Aorta (tissue), 5 donors: ENCODE results near the gene CNOT1. TPM values are rescaled to one million over a fixed set of nuclear protein-coding genes. Genes with fewer than 3 reads are reported as not detected.

ENCODE experiments used
- ATAC-seq: fragments of 200-7000 bp; cut with Tn5 transposase; one replicate; pipeline ENCODE4 v1.9.1; 2022; ENCODE audit warnings: moderate library complexity; ENCODE audit not compliant: low FRiP score
- DNase-seq, 2 donors: peaks; one replicate each; pipeline ENCODE4 v3.0.0-alpha.2; 2020
- H3K27ac ChIP-seq, 2 donors: one replicate each; pipeline ENCODE4 v1.5.1; 2013; ENCODE audit warnings: low read length in 2 of 2, mild to moderate bottlenecking in 2 of 2, moderate library complexity in 2 of 2, control low read depth in 1 of 2, inconsistent platforms in 1 of 2, low read depth in 1 of 2
- H3K27me3 ChIP-seq, 2 donors: one replicate each; pipeline ENCODE4 v1.6.1; 2013; ENCODE audit warnings: control low read depth in 1 of 2, low read length in 1 of 2, mild to moderate bottlenecking in 1 of 2, moderate library complexity in 1 of 2; ENCODE audit not compliant: insufficient read depth in 2 of 2, control insufficient read depth in 1 of 2
- H3K36me3 ChIP-seq, 2 donors: one replicate each; pipeline ENCODE4 v1.6.1; 2013; ENCODE audit warnings: control low read depth in 1 of 2, low read length in 1 of 2, mild to moderate bottlenecking in 1 of 2; ENCODE audit not compliant: insufficient read depth in 2 of 2, control insufficient read depth in 1 of 2
- H3K4me1 ChIP-seq, 2 donors: one replicate each; pipeline ENCODE4 v1.6.1; 2013; ENCODE audit warnings: low read length in 2 of 2, control low read depth in 1 of 2, mild to moderate bottlenecking in 1 of 2, moderate library complexity in 1 of 2; ENCODE audit not compliant: insufficient read depth in 2 of 2, control insufficient read depth in 1 of 2
- H3K4me3 ChIP-seq, 2 donors: one replicate each; pipeline ENCODE4 v1.5.1; 2013; ENCODE audit warnings: low read length in 2 of 2, control low read depth in 1 of 2, mild to moderate bottlenecking in 1 of 2
- H3K9me3 ChIP-seq: one replicate; pipeline ENCODE4 v1.6.1; 2013; ENCODE audit warnings: mild to moderate bottlenecking, low read length; ENCODE audit not compliant: control insufficient read depth
- WGBS, 2 donors: extraction: QIAGEN DNeasy Blood & Tissue Kit; methylation state at CpG; one replicate each; pipeline ENCODE4 v1.1.7; 2013; 5-methylcytosine and 5-hydroxymethylcytosine counted together
- intact Hi-C, 2 donors: fragments of 100-400 bp; cut with DNase I; formaldehyde crosslinking; loops; one replicate each; pipeline versions ENCODE4 v1.14.2 to v1.15.0; 2022
- polyA plus RNA-seq, 2 donors: library from polyadenylated mRNA; stranded (reverse); fragments of 200-250 nt; gene quantifications; one replicate each; pipeline ENCODE4 v1.2.3, GENCODE V29; 2013
- total RNA-seq, 2 donors: library from RNA; stranded (reverse); fragmentation: NEBNext Ultra II Directional; extraction: Animal tissue kit (Norgen Biotek cat#: 25700); gene quantifications; one replicate each; pipeline ENCODE4 v1.2.1, GENCODE V29; 2021
- donor health status: healthy with polysubstance abuse.
- donor health status: Bipolar disorder and iron deficiency.
- donor health status: DM: no; HTN: no; CAD: no.
- donor health status: DM: no; HTN: no; CAD: no.
- donor health status: DM: yes; HTN: yes; CAD: no.

Gene CNOT1
- total and polyA plus RNA-seq, 4 donors = 32.6 to 124 (median 78.1) TPM

DNA sequence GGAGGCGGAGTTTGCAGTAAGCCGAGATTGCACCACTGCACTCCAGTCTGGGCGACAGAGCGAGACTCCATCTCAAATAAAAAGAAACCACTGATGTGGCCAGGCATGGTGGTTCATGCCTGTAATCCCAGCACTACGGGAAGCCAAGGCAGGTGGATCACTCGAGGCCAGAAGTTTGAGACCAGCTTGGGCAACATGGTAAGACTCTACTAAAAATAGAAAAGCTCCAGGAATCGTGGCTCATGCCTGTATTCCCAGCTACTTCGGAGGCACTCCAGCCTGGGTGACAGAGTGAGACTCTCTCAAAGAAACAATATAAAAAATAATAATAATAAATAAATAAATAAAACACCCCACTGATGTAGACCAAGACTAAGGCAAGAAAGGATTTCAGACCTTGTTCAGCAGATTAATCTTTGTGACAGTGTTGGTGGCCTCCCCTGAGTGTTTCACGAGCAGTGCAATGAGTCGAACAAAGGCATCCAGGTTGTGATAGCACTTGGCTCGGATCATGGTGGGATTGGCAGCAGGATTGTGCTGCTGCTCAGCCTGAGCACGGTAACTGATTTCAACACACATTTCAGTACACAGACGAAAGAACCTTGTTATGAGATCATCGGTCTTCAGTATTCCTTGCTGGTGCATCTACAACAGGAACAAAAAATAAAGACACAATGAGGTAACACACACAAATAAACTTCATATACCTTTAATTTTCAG is 95.7 kb downstream of the CNOT1 start:
- Histone ChIP-seq H3K4me3 (no peak overlapping the region), H3K4me1 (no peaks in the 10 kb centered on the region), H3K36me3 (peaks cover 14% of the 10 kb centered on the region in 2 donors), H3K9me3 (no peaks in the 10 kb centered on the region), H3K27ac (no peak overlapping the region), H3K27me3 (no peaks in the 10 kb centered on the region)
- DNase-seq (no peak), ATAC-seq (no peak)
- WGBS, 2 donors = 88% methylated on average over 14 of the region's 14 CpGs
- intact Hi-C loops = loop anchor here in 1 of 2 donors (10.0 kb wide), 1 partner anchor 51 kb away; no protein-coding TSS in a partner anchor

DNA sequence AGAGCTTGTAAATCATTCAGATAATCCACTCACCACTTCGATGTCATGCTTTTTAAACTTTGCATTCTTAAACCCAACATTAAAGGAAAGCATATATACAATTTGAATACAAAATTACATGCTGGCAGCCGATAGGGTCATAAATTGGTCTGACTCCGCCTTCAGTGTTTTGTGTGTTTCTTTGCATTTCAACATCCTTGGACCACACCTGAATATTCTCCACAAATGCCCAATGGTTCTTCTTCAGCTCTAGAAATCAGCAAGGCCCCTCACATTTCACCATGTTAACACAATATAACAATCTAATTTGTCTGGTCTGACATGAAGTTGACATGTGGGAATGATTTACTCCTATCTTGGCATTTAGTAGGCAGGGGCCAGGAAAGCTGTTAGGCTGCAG is 97.2 kb downstream of the CNOT1 start:
- no peak overlapping the region for H3K27ac ChIP-seq
- H3K4me3 ChIP-seq = no peak overlapping the region
- peaks cover 9% of the 10 kb centered on the region in 2 donors for H3K36me3 ChIP-seq
- ATAC-seq (no peak), DNase-seq (no peak)
- H3K9me3 ChIP-seq = no peaks in the 10 kb centered on the region
- intact Hi-C loops = loop anchor here in 1 of 2 donors (10.0 kb wide), 1 partner anchor 52 kb away; no protein-coding TSS in a partner anchor
- 91 to 94% methylated on average over 3 of the region's 3 CpGs for WGBS, 2 donors
- no peaks in the 10 kb centered on the region for H3K4me1 ChIP-seq
- no peaks in the 10 kb centered on the region for H3K27me3 ChIP-seq

DNA sequence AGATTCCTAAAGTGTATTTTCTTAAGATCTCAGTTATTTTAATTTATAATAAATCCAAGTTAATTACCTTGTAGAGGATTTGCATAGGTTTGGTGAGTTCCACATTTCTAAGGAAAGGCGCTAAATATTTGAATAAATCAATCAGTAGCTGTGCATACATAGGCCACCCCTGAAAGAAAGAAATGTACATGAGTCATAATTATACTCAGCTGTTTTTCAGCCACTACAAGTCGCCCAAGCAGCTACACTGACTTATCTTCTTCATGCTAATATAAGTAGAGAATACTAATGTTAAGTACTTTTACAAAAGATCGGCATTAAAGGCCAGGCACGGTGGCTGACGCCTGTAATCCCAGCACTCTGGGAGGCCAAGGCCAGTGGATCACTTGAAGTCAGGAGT is 99.4 kb downstream of the CNOT1 start:
- no peaks in the 10 kb centered on the region for H3K4me1 ChIP-seq
- WGBS, 2 donors = 90 to 91% methylated on average over 5 of the region's 5 CpGs
- H3K9me3 ChIP-seq = no peaks in the 10 kb centered on the region
- H3K27ac ChIP-seq = no peak overlapping the region
- no peak overlapping the region for H3K4me3 ChIP-seq
- no peaks in the 10 kb centered on the region for H3K27me3 ChIP-seq
- H3K36me3 ChIP-seq = peaks cover 8 to 11% of the 10 kb centered on the region in 2 donors
- intact Hi-C loops = loop anchor here in 1 of 2 donors (10.0 kb wide), 1 partner anchor 55 kb away; no protein-coding TSS in a partner anchor
- ATAC-seq = no peak
- DNase-seq = no peak

DNA sequence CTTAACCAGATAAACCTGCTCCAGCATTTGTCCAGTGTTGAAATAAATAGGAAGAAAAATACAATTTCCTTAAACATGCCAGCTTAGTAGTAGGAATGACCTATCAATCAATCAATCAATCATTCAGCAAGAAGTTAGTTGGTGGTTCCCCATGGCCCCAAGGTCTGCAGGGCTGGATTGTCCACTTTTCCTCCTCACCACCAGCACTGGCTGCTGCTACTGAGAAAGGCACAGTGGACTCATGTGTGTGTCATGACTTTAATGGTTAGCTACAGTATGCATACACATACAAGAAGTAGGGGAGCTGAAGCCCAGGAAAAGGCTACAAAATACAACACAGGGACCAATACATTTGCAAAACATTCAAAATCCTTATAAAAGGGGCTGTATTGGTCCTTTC is 109.9 kb downstream of the CNOT1 start:
- Histone ChIP-seq H3K27ac (no peak overlapping the region), H3K27me3 (no peaks in the 10 kb centered on the region), H3K36me3 (peaks cover 6 to 8% of the 10 kb centered on the region in 2 donors), H3K4me3 (no peak overlapping the region), H3K4me1 (no peaks in the 10 kb centered on the region), H3K9me3 (no peaks in the 10 kb centered on the region)
- intact Hi-C loops = loop anchor here (10.0 kb wide), 3 partner anchors 115 to 215 kb away; partner anchors contain the start of gene GOT2 (in 2 of the 2)
- DNase-seq (no peak), ATAC-seq (no peak)

DNA sequence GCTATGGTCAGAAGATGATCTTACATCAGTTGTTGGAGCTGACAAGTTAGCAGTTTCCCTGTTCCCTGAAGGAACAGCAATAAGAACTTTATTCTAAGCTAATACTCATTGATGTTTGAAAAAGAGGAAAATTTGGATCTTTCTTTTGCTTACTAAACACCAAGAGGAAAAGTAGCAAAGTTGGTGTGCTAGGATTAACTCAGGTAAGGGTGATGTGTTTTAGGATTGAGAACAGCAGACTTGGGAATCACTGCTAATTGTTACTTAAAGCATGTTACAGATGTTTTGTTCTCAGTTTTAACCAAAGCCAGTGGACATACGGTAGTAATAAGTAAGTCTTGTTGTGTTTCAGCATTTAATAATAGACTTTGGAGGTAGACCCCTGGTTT is 110.7 kb downstream of the CNOT1 start:
- Histone ChIP-seq H3K4me1 (no peaks in the 10 kb centered on the region), H3K4me3 (no peak overlapping the region), H3K27me3 (no peaks in the 10 kb centered on the region), H3K36me3 (peaks cover 6 to 8% of the 10 kb centered on the region in 2 donors), H3K27ac (no peak overlapping the region), H3K9me3 (no peaks in the 10 kb centered on the region)
- intact Hi-C loops = loop anchor here (10.0 kb wide), 3 partner anchors 116 to 216 kb away; partner anchors contain the start of gene GOT2 (in 2 of the 2)
- ATAC-seq (no peak), DNase-seq (no peak)
- 78 to 81% methylated on average over 1 of the region's 1 CpG for WGBS, 2 donors

DNA sequence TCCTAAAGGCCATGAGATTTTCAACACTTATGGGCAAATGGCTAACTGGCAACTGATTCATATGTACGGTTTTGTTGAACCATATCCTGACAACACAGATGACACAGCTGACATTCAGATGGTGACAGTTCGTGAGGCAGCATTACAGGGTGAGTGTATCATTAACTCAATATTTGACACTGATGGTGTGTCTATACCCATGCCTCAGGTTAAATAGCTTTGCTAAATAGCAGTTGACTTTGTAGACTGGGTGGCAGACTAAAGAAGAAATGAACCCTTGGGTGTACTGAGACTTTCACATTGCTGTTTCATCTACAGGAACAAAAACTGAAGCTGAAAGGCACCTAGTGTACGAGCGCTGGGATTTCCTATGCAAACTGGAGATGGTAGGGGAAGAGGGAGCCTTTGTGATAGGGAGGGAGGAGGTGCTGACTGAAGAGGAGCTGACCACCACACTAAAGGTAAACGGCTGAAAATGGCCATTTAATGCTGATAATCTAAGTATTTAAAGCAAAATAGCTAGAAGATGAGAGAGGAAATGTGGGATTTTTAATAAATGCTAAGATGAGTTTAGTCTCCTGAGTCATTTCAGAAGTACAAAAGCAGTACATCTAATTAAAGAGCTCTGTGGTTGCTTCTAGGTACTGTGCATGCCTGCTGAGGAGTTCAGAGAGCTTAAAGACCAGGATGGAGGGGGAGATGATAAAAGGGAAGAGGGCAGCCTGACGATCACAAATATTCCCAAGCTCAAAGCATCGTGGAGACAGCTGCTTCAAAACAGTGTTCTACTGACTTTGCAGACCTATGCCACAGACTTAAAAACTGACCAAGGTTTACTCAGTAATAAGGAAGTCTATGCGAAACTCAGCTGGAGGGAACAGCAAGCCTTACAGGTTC is 111.3 kb downstream of the CNOT1 start:
- no peaks in the 10 kb centered on the region for H3K27me3 ChIP-seq
- ATAC-seq = no peak
- peaks cover 6% of the 10 kb centered on the region in 2 donors for H3K36me3 ChIP-seq
- no peak overlapping the region for H3K27ac ChIP-seq
- H3K4me1 ChIP-seq = no peaks in the 10 kb centered on the region
- DNase-seq = no peak
- H3K9me3 ChIP-seq = no peaks in the 10 kb centered on the region
- 76 to 79% methylated on average over 8 of the region's 8 CpGs for WGBS, 2 donors
- intact Hi-C loops = loop anchor here (10.0 kb wide), 3 partner anchors 116 to 216 kb away; partner anchors contain the start of gene GOT2 (in 2 of the 2)
- no peak overlapping the region for H3K4me3 ChIP-seq

DNA sequence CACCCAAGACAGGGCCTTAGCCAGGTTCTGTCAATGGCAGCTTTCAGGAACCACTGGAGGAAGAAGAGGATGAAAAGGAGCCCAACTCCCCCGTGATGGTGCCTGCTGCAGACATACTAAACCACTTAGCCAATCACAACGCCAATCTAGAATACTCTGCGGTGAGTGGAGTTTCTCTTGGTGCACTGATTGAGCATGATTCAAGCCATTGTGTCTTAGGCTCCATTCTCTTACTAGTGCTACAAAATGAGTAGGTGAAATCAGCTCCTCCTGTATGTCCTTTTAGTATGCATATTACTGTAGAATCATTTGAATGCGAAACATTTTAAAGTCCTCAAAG is 112.9 kb downstream of the CNOT1 start:
- no peak overlapping the region for H3K27ac ChIP-seq
- no peaks in the 10 kb centered on the region for H3K9me3 ChIP-seq
- no peaks in the 10 kb centered on the region for H3K4me1 ChIP-seq
- H3K4me3 ChIP-seq = no peak overlapping the region
- 92 to 96% methylated on average over 4 of the region's 4 CpGs for WGBS, 2 donors
- no peak for ATAC-seq
- no peaks in the 10 kb centered on the region for H3K27me3 ChIP-seq
- peaks cover 0 to 6% of the 10 kb centered on the region in 2 donors for H3K36me3 ChIP-seq
- intact Hi-C loops = loop anchor here (10.0 kb wide), 3 partner anchors 118 to 218 kb away; partner anchors contain the start of gene GOT2 (in 2 of the 2)
- no peak for DNase-seq

DNA sequence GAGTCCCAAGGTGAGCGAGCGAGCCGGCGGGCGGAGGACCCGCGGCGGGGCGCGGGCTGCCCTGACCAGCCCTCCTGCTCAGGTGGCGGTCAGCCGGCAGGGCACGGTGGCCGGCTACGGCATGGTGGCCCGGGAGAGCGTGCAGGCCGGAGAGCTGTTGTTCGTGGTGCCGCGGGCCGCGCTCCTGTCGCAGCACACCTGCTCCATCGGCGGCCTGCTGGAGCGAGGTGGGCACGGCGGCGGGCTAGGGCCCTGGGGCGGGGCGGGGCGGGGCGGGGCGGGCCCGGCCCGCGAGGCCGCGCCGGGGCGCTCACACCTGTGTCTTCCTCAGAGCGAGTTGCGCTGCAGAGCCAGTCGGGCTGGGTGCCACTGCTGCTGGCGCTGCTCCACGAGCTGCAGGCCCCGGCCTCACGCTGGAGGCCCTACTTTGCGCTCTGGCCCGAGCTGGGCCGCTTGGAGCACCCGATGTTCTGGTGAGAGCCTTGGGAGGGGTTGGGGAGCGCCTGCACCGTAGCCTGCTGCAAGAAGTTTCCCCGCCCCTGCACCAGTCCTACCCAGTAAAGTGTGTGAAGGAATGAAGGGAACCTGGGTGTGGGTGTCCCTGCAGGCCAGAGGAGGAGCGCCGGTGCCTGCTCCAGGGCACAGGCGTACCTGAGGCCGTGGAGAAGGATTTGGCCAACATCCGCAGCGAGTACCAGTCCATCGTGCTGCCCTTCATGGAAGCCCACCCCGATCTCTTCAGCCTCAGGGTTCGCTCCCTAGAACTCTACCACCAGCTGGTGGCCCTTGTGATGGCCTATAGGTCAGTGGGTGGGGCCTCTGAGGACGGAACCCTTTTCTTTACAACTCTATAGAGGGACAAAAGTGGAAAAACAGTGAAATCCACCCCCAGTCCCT is 113.5 kb downstream of the CNOT1 start:
- peak overlapping the region in 1 of 2 donors; percentile 36 for H3K27ac ChIP-seq
- H3K4me3 ChIP-seq = peak overlapping the region; percentile 22 to 85
- peaks cover 0 to 6% of the 10 kb centered on the region in 2 donors for H3K36me3 ChIP-seq
- no peaks in the 10 kb centered on the region for H3K9me3 ChIP-seq
- 14 to 24% methylated on average over 33 to 66 of the region's 66 CpGs for WGBS, 2 donors
- ATAC-seq (no peak), DNase-seq (peak; percentile 58 to 77)
- no peaks in the 10 kb centered on the region for H3K4me1 ChIP-seq
- no peaks in the 10 kb centered on the region for H3K27me3 ChIP-seq
- intact Hi-C loops = loop anchor here (10.0 kb wide), 3 partner anchors 119 to 219 kb away; partner anchors contain the start of gene GOT2 (in 2 of the 2)
